Lower lobe of right lung (tissue), 2 donors: ENCODE data around the gene NPTX1. TPM values are rescaled to one million over a fixed set of nuclear protein-coding genes. Genes with fewer than 3 reads are reported as not detected.

ENCODE experiments used
- ATAC-seq, 2 donors: fragments of 200-7000 bp; cut with Tn5 transposase; one replicate each; pipeline ENCODE4 v1.9.1; 2020 to 2022; ENCODE audit warnings: mild to moderate bottlenecking in 2 of 2, moderate library complexity in 2 of 2
- DNase-seq: peaks from one replicate; pipeline ENCODE4 v3.0.0-alpha.2; 2020
- H3K27ac ChIP-seq: fragments of 200-600 bp; one replicate; pipeline ENCODE4 v1.8.0; 2022
- H3K27me3 ChIP-seq: fragments of 200-600 bp; one replicate; pipeline ENCODE4 v1.8.0; 2022; ENCODE audit warnings: low read depth
- H3K36me3 ChIP-seq: fragments of 200-600 bp; one replicate; pipeline ENCODE4 v1.8.0; 2022; ENCODE audit warnings: mild to moderate bottlenecking
- H3K4me1 ChIP-seq: fragments of 200-600 bp; one replicate; pipeline ENCODE4 v1.8.0; 2022
- H3K4me3 ChIP-seq: fragments of 200-600 bp; one replicate; pipeline ENCODE4 v1.8.0; 2022; ENCODE audit warnings: mild to moderate bottlenecking
- H3K9me3 ChIP-seq: fragments of 200-600 bp; one replicate; pipeline ENCODE4 v1.8.0; 2022
- intact Hi-C: fragments of 100-400 bp; cut with DNase I; formaldehyde crosslinking; loops from one replicate; pipeline ENCODE4 v1.11.0; 2022
- total RNA-seq: library from RNA; stranded (reverse); fragmentation: NEBNext Ultra II Directional; extraction: Animal tissue kit (Norgen Biotek cat#: 25700); gene quantifications from one replicate; pipeline ENCODE4 v1.2.1, GENCODE V29; 2021
- TF ChIP-seq, protein P1 (sequence below): fragments of 200-600 bp; IDR thresholded peaks from one replicate; pipeline ENCODE4 v1.8.0; 2022; ENCODE audit warnings: antibody characterized with exemption, mild to moderate bottlenecking
- donor health status: DM: no; HTN: yes; CAD: no; lungs with severe emphysema.

Gene NPTX1
- total RNA-seq, 1 donor from 2014 or later: 2.1 TPM

DNA sequence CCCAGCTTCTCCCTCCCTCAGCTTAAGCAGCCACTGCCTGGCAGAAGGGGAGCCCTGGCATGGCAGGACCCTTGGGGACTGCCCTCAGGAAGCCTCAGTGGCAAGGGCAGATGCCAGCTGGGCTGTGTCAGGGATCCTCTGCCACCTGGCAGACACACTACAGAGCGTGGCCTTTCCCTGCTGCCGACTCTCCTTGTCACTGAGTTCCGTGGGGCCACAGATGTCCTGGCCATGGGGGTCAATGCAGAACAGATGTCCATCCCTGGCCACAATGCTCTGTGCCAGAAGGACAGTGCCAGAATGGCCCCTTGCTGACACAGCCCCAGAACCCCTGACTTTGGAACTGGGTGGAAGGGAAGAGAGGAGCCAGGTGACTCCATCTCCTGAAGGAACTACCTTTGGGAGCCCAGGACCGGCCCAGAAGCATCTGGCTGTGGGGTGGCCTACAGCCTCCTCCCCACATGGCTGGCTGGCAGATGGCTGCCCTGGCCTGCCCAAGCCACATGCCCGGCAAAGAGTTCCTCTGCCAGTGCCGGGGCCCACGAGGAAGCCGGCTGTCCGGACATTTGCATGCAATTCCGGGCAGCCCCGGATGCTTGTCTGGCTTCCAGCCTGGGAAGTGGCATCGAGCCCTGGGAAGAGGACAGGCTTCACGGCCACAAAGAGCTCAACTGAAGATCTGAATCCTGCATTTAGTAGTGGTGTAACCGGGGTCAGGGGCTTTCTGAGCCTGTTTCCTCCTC is 24.1 kb downstream of the NPTX1 start:
- intact Hi-C loops: no loop called here
- Histone ChIP-seq H3K4me1 (peaks cover 17% of the 10 kb centered on the region), H3K9me3 (no peaks in the 10 kb centered on the region), H3K4me3 (no peak overlapping the region), H3K27me3 (no peaks in the 10 kb centered on the region), H3K27ac (no peak overlapping the region), H3K36me3 (no peaks in the 10 kb centered on the region)
- no peak for DNase-seq
- TF ChIP-seq, protein P1, sequence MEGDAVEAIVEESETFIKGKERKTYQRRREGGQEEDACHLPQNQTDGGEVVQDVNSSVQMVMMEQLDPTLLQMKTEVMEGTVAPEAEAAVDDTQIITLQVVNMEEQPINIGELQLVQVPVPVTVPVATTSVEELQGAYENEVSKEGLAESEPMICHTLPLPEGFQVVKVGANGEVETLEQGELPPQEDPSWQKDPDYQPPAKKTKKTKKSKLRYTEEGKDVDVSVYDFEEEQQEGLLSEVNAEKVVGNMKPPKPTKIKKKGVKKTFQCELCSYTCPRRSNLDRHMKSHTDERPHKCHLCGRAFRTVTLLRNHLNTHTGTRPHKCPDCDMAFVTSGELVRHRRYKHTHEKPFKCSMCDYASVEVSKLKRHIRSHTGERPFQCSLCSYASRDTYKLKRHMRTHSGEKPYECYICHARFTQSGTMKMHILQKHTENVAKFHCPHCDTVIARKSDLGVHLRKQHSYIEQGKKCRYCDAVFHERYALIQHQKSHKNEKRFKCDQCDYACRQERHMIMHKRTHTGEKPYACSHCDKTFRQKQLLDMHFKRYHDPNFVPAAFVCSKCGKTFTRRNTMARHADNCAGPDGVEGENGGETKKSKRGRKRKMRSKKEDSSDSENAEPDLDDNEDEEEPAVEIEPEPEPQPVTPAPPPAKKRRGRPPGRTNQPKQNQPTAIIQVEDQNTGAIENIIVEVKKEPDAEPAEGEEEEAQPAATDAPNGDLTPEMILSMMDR: no peak
- no peak for ATAC-seq

DNA sequence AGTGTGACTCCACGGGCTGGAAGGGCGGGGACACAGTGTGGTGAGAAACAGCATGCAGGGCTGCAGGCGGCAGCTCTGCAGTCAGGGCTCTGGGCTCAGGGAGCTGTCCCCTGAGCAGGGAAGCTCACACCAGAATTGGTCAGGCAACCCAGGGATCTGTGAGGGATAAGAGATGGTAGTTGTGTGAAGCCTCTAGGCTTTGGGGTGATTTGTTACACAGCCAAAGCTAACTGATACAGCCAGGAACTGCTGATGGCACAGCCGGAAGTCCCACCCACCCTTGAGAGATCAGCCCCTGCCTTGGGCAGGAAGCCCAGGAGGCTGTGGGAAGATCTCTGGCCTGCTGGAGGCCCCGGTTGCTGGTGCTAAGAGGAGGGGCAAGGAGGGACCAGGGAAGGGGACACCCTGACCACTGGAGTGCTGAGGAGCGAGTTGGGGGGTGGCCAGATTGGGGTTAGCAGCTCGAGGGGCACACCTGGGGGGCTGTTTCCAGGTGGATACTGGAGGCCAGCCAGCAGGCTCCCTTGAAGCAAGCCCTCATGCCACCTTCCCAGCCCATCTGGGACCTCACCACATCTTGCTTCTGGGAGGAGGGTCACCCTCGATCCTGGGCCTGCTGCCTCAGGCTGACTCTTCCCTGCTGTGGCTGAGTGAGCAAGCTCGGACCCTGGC is 25.2 kb downstream of the NPTX1 start:
- Histone ChIP-seq H3K36me3 (no peaks in the 10 kb centered on the region), H3K4me3 (no peak overlapping the region), H3K9me3 (no peaks in the 10 kb centered on the region), H3K27ac (no peak overlapping the region), H3K27me3 (no peaks in the 10 kb centered on the region), H3K4me1 (peaks cover 17% of the 10 kb centered on the region)
- no peak for DNase-seq
- no peak for ATAC-seq
- TF ChIP-seq, protein P1: no peak
- intact Hi-C loops: no loop called here

DNA sequence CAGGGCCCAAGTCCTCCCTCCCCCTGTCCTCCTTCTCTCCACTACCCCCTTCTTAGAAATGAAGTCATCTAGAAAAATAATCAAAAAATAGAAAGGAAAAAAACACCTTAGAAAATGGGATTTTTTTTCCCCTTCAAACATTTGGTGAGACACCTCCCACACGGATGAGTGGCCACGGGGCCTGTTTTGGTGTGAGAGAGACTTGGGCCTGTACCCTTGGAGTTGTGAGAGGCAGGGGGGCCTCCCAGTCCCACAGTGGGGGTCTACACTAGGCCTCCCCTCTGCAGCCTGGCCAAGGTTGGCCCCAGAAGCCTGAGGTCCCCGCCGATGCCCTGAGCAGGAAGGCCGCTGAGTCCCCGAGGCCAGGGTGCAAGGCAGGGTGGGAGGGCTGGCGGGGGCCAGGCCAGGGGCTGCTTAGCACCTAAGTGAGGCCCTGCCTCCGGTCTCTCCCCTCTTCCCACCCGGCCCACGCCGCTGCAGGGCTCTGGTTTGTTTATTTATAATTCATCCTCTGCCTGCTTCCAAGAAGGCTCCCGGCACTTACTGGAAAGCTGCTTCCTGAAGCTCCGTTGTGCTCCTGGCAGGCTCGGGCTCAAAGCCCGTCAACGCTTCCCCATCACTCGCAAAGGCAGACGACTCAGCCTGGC is 26.4 kb downstream of the NPTX1 start:
- Histone ChIP-seq H3K4me1 (peaks cover 7% of the 10 kb centered on the region), H3K27ac (no peak overlapping the region), H3K9me3 (no peaks in the 10 kb centered on the region), H3K4me3 (no peak overlapping the region), H3K36me3 (no peaks in the 10 kb centered on the region), H3K27me3 (no peaks in the 10 kb centered on the region)
- no peak for ATAC-seq
- TF ChIP-seq, protein P1: no peak
- no peak for DNase-seq
- intact Hi-C loops: no loop called here

DNA sequence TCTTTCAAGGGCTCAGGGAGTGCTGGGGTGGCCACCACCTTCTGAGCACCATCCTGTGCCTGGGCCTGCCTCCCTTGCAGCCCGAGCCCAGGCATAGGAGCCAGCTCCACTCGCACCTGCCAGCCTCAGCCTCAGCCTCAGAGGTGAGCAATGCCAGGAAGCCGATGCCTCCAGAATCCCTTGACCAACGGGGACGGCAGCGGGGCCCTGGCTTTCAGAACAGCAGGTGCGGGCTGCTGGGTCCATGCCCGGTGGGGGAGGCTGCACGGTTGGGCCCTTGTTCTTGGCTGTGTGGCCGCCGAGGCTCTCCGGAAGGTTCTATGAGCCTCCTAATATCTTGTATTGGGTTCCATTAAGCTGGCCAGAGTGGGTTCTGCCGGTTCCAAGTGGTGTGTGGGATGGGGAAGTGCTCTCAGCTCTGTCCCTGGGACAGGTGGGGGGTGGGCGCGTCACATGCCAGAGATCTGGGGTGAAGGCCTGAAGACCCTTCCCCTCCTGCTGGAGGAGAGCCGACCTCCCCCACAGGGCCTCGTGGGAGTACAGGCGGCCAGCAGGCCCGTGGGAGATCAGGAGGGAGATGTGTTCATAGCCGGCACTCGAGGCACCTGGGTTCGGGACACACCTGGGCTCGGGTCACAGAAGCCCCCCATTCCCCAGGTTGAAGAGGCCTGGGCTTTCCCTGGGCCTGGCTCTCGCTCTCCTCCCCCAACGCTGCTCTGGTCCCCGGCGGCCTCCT is 27.0 kb downstream of the NPTX1 start:
- intact Hi-C loops: no loop called here

DNA sequence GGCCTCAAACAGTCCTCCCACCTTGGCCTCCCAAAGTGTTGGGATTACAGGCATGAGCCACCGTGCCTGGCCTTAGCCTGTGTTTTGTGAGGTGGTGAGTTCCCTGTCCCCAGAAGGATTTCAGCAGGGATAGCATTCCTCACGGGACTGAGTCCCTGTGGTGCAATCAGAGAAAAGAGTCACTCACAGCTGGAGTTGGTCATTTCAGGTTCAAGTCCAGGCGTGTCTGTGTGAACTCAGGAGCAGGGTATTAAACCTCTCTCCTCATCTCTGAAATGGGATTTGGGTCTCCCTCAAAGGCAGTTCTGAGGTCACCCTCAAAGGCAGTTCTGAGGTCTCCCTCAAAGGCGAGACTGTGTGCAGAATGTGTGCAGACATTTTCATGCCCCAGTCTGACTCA is 28.6 kb downstream of the NPTX1 start:
- Histone ChIP-seq H3K9me3 (no peaks in the 10 kb centered on the region), H3K27me3 (no peaks in the 10 kb centered on the region), H3K27ac (no peak overlapping the region), H3K36me3 (no peaks in the 10 kb centered on the region), H3K4me3 (no peak overlapping the region), H3K4me1 (no peaks in the 10 kb centered on the region)
- ATAC-seq (no peak), DNase-seq (no peak)
- TF ChIP-seq, protein P1: no peak
- intact Hi-C loops: no loop called here

More for the DNA sequence above, 27.0 kb downstream of the NPTX1 start:
- Histone ChIP-seq H3K27ac (no peak overlapping the region), H3K9me3 (no peaks in the 10 kb centered on the region), H3K36me3 (no peaks in the 10 kb centered on the region), H3K4me1 (peaks cover 7% of the 10 kb centered on the region), H3K4me3 (no peak overlapping the region), H3K27me3 (no peaks in the 10 kb centered on the region)
- TF ChIP-seq, protein P1: no peak
- DNase-seq (no peak), ATAC-seq (no peak)
